GM18520 (cell line): ENCODE data around the gene PIGQ.

Experiments used
- ATAC-seq: cut with Tn5 transposase; IDR thresholded peaks from one replicate; pipeline ENCODE4 v1.9.1; 2021; ENCODE audit not compliant: unreplicated experiment

The PIGQ gene

DNA sequence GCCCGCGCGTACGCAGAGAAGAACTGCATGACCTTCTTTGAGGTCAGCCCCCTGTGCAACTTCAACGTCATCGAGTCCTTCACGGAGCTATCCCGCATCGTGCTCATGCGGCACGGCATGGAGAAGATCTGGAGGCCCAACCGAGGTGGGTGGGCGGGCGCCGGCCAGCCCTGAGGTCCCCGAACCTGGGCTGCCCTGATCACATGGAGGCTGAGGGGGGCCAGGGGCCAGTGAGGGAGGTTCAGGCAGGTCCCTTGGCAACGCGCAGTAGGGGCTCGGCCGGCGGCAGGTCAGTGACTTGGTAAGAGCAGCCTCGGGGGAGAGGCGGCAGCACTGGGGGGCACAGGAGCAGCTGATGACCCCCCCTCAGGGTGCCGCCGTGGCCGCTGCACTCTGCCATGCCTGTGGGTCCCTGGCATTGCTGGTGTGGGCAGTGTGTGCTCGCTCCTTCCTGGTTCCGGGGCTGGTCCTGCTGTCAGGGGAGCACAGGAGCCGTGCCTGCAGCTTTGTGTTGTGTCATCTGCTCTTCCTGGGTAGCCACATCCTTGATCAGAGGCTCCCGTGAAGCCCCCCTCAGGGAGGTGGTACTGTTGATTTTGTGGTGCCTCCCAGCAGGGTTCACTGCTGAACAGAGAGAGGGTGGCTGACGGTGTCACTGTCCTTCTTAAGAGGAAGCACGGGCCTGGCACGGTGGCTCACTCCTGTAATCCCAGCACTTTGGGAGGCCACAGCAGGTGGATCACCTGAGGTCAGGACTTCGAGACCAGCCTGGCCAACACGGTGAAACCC lies 56.4 kb downstream of the PIGQ start:
- no peak for ATAC-seq

DNA sequence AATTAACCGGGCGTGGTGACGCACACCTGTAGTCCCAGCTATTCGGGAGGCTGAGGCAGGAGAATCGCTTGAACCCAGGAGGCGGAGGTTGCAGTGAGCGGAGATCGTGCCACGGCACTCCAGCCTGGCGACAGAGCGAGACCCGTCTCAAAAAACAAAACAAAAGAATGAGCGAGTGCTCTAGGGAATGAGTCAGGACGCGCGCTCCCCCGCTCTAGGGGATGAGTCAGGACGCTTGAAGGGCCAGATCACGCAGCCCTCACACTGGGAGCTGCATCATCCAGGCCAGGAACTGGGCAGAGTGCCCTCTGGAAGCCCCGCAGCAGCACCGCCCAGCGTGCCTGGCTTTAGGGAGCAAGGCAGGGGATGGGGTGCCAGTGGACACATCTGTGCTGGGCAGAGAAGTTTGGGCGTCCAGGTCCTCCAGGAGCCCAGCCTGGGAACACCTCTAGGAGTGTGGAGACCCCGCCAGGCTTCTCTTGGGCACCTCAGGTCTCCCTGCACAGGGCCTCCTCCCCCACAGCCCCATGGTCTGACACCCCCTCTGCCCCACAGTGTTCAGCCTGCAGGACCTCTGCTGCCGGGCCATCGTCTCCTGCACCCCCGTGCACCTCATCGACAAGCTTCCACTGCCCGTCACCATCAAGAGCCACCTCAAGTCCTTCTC lies 57.2 kb downstream of the PIGQ start:
- ATAC-seq: no peak

DNA sequence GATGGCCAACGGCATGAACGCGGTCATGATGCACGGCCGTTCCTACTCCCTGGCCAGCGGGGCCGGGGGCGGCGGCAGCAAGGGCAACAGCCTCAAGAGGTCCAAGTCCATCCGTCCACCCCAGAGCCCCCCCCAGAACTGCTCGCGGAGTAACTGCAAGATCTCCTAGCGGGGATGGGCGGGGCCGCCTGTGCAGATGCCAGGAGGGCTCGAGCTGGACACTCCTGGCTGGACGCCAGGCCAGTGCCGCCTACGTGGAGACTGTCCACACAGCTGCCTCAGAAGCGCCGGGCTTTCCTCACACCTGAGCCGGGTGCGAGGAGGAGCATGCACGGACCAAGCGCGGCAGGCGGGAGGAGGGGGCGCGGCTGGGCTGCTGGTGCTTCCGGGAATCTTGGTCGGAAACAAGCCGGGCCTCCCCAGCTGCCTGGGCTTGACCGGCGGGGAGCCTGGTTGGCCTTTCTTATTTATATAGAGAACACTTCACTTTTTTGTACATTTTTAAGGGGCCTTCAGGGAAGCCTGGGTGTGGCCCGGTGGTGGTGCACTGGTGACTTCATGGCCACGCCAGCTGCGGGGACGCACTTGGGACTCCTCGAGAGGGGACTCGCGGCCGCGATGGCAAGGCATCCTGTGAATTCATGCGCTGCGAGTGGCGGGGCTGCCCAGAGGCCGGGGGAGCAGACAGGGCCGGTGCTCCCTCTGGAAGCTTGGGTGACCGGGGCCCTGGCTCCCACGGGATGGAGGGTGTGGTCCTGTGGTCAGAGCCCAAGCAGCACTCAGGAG lies 57.9 kb downstream of the PIGQ start:
- ATAC-seq: no peak

DNA sequence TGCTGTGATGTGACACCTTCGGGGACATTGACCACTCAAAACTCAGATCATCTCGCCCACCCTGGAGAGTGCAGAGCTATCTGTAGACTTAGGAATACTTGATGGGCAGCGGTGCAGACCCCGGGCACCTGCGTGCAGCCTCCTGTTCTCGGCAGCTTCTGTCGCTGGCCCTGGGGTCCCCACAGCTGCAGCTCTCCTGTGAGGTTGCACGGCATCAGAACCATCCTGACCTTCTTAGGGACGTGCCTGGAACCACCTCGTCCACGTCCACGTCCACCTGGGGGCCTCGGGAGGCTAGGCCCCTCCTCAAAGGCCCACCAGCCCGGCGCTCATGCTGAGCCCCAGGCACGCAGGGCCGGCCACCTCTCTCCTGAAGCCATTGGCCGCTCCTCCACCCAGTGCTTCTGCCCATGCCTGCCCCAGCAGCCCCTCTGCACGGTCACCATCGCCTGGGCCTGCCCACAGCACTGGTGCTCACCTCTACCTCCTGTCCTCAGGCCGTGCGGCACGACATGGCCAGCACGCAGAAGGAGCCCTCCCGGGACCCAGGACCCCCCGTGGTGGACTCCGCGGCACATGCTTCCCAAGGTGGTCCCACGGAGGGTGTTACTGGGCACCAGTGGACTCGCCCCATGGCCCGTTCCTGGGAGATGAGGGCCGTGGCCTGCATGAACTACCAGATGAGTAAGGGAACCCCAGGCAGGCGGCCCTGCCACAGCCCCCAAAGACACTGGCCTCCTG lies 58.7 kb downstream of the PIGQ start:
- no peak for ATAC-seq

DNA sequence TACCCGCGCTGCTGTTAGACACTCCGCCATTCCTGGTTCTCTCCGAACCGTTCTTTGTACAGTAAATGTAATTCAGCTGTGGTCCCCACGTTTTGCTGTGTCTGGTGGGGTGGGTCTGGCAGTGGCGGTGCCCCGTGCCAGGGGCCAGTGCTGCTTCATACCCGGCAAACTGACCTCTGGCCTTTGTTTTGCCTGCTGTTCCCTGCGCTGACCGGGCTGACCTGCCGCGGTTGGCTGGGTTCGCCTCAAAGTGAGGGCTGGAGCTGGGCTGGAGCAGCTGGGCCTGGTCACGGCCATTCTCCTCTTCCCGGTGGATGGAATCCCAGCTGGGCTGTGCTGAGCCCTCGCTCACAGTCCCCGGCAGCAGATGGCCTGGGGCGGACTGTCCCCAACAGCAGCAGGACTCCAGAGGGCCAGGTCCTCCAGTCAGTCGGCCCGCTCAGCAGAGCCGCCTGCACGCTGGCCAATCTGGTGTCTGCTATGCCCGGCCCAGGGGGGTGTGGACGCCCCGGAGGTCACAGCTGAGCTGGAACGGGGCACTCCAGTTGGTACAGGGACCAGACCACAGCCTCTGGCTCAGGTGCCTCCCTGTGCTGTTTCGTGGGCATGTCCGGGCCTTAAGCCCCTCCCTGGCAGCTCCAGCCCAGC lies 59.5 kb downstream of the PIGQ start:
- no peak for ATAC-seq

DNA sequence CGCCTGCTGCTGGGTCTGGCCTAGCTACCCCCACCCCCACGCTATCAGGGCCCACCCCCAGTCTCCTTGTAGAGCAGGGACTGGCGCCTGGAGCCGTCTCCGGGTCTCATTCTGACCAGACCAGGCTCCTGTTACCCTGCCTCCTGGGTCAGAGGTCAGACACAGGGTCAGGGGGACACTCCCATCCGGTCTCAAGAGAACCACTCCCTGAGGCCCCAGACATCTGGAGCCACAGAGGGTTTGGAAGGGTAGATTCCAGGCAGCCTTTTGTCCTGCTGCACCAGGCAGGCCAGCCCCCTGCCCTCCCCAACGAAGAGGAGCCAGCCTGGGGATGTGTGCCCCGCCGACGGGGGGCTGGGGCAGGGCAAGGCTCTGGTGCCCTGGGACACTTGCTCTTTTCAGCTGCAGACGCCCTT lies 60.1 kb downstream of the PIGQ start:
- no peak for ATAC-seq

DNA sequence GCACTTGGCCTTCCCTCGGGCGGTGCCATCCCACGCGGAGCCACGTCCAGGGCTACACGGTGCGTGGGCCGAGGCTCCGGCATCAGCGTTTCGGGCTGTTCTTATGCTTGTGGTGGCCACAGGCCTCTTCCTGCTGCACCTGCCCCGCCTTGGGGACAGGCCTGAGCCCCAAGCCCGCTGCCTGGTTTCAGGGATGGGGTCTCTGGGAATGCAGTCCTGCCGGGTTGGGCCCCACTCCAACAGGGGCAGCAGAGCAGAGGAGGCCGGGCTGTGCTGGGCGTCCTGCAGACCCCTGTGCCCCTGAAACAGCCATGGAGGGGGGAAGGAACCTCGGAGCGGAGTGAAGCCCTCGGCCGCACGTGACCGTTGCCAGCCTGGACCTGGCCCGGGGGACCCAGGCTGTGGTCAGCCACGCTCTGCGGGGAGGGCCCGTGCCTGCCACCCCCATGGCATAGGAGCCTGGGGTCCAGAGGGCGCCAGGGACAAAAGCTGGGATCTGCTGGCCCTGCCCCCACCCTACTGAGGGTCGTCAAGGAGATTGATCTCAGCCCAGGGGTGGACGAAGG lies 60.6 kb downstream of the PIGQ start:
- no peak for ATAC-seq

DNA sequence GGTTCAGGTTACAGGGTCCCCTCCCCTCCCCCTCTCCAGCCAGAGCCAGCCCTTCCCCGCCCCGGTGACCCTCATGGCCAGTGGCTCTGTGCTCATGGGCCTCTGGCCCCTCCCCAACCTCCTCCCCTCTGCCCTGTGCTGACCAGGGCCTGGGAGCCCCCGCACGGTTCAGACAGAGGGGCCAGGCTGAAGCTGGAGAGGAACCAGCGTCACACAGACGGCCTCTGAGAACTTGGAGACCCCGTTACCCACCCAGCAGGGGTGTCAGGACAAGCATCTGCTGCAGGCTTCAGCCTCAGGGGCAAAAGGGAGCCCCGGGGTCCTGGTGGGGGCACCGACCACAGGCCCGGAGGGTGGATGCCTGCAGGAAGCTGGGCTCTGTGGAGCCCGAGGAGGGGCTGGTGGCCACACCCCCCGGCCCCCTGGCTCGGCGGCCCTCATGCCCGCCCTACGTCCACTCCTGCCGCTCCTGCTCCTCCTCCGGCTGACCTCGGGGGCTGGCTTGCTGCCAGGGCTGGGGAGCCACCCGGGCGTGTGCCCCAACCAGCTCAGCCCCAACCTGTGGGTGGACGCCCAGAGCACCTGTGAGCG lies 61.1 kb downstream of the PIGQ start, which contains the start of gene WFIKKN1:
TSS of gene WFIKKN1 (plus strand) at position 171 of the 591 bp plus-strand sequence. CDS start at position 440, 269 bp downstream.
- ATAC-seq: no peak

DNA sequence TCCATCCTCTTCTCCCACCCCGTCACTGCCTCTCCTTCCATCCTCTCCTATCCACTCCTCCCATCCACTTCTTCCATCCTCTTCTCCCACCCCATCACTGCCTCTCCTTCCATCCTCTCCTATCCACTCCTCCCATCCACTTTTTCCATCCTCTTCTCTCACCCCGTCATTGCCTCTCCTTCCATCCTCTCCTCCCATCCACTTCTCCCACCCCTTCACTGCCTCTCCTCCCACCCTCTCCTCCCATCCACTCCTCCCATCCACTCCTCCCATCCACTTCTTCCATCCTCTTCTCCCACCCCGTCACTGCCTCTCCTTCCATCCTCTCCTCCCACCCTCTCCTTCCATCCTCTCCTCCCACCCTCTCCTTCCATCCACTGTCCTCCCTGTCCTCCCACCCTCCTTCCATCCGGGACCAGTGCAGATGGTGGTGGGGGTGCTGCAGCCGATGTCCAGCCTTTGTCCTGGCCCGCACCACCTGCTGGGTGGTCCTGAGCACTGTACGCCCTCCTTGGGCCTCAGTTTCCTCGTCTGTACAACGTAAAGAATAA lies 62.1 kb downstream of the PIGQ start:
- no peak for ATAC-seq

DNA sequence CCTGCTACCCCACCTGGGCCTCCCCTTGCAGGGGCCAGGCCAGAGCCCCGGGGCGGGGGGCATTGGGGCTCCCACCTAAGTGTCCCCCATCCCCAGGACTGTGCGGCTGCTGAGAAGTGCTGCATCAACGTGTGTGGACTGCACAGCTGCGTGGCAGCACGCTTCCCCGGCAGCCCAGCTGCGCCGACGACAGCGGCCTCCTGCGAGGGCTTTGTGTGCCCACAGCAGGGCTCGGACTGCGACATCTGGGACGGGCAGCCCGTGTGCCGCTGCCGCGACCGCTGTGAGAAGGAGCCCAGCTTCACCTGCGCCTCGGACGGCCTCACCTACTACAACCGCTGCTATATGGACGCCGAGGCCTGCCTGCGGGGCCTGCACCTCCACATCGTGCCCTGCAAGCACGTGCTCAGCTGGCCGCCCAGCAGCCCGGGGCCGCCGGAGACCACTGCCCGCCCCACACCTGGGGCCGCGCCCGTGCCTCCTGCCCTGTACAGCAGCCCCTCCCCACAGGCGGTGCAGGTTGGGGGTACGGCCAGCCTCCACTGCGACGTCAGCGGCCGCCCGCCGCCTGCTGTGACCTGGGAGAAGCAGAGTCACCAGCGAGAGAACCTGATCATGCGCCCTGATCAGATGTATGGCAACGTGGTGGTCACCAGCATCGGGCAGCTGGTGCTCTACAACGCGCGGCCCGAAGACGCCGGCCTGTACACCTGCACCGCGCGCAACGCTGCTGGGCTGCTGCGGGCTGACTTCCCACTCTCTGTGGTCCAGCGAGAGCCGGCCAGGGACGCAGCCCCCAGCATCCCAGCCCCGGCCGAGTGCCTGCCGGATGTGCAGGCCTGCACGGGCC lies 62.9 kb downstream of the PIGQ start:
- ATAC-seq: no peak

DNA sequence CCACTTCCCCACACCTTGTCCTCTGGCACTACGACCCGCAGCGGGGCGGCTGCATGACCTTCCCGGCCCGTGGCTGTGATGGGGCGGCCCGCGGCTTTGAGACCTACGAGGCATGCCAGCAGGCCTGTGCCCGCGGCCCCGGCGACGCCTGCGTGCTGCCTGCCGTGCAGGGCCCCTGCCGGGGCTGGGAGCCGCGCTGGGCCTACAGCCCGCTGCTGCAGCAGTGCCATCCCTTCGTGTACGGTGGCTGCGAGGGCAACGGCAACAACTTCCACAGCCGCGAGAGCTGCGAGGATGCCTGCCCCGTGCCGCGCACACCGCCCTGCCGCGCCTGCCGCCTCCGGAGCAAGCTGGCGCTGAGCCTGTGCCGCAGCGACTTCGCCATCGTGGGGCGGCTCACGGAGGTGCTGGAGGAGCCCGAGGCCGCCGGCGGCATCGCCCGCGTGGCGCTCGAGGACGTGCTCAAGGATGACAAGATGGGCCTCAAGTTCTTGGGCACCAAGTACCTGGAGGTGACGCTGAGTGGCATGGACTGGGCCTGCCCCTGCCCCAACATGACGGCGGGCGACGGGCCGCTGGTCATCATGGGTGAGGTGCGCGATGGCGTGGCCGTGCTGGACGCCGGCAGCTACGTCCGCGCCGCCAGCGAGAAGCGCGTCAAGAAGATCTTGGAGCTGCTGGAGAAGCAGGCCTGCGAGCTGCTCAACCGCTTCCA lies 63.7 kb downstream of the PIGQ start:
- no peak for ATAC-seq
